ENCODE results near the gene NTM. TPM values are rescaled to one million over a fixed set of nuclear protein-coding genes. Genes with fewer than 3 reads are reported as not detected.
A peak's percentile ranks its signal among the peaks of the same experiment; 100 is the strongest.

Gene NTM
- polyA plus RNA-seq, 1 donor from 2014 or later, result 39.4 TPM

DNA sequence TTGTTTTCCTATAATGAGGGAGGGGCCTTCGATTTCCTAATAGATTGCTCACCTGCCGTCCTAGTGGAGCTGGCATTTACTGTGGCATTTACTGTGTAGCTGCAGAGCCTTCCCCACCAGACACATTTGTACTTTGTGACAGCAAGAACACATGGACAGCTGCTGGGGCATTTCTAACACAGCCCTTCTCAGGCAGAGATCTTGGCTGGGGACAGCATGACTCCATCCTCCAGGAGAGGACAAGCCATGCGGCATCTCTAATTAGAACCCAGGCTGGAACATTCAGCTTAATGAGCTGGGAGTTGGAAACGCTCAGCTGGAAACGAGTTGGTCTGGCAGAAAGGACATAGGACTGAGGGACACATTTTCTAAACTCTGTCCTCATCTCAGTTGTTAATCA lies 887.5 kb downstream of the NTM start:
- Histone ChIP-seq H3K9ac (ENCODE audit: low read length) (no peak overlapping the region), H3K27ac (ENCODE audit: low read length) (no peak overlapping the region), H3K9me3 (ENCODE audit: low read length) (no peaks in the 10 kb centered on the region), H3K27me3 (ENCODE audit: insufficient read depth, low read depth, low read length) (no peaks in the 10 kb centered on the region), H3K4me3 (ENCODE audit: low read length) (no peak overlapping the region), H3F3A (ENCODE audit: insufficient read depth, low read length, poor library complexity, severe bottlenecking) (no peaks in the 10 kb centered on the region), H2AFZ (ENCODE audit: low read depth, low read length) (no peak overlapping the region), H3K36me3 (ENCODE audit: insufficient read depth, low read length) (no peaks in the 10 kb centered on the region), H4K20me1 (ENCODE audit: insufficient read depth) (no peaks in the 10 kb centered on the region), H3K79me2 (replicated peaks; ENCODE audit: insufficient read depth, low read length) (no peaks in the 10 kb centered on the region), H3K9me2 (ENCODE audit: insufficient read depth, low read length) (no peaks in the 10 kb centered on the region), H3K4me2 (ENCODE audit: low read length) (no peak overlapping the region)
- no peak for TF ChIP-seq EZH2 (IDR thresholded peaks at IDR 0.05; ENCODE audit: borderline replicate concordance, insufficient read depth, low read length, poor library complexity, severe bottlenecking)
- no peak for TF ChIP-seq EP300 (conservative IDR thresholded peaks at IDR 0.05; ENCODE audit: poor library complexity, severe bottlenecking)
- TF ChIP-seq, protein P1, sequence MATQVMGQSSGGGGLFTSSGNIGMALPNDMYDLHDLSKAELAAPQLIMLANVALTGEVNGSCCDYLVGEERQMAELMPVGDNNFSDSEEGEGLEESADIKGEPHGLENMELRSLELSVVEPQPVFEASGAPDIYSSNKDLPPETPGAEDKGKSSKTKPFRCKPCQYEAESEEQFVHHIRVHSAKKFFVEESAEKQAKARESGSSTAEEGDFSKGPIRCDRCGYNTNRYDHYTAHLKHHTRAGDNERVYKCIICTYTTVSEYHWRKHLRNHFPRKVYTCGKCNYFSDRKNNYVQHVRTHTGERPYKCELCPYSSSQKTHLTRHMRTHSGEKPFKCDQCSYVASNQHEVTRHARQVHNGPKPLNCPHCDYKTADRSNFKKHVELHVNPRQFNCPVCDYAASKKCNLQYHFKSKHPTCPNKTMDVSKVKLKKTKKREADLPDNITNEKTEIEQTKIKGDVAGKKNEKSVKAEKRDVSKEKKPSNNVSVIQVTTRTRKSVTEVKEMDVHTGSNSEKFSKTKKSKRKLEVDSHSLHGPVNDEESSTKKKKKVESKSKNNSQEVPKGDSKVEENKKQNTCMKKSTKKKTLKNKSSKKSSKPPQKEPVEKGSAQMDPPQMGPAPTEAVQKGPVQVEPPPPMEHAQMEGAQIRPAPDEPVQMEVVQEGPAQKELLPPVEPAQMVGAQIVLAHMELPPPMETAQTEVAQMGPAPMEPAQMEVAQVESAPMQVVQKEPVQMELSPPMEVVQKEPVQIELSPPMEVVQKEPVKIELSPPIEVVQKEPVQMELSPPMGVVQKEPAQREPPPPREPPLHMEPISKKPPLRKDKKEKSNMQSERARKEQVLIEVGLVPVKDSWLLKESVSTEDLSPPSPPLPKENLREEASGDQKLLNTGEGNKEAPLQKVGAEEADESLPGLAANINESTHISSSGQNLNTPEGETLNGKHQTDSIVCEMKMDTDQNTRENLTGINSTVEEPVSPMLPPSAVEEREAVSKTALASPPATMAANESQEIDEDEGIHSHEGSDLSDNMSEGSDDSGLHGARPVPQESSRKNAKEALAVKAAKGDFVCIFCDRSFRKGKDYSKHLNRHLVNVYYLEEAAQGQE (IDR thresholded peaks at IDR 0.05; ENCODE audit: borderline replicate concordance), result no peak
- TF ChIP-seq RAD21 (conservative IDR thresholded peaks at IDR 0.05), result no peak
- no peak for TF ChIP-seq POLR2AphosphoS5 (IDR thresholded peaks at IDR 0.05)
- TF ChIP-seq MXI1 (conservative IDR thresholded peaks at IDR 0.05; ENCODE audit: poor library complexity, severe bottlenecking), result no peak
- no peak for TF ChIP-seq TAF1 (IDR thresholded peaks at IDR 0.05; ENCODE audit: low read depth)
- TF ChIP-seq, protein P2, sequence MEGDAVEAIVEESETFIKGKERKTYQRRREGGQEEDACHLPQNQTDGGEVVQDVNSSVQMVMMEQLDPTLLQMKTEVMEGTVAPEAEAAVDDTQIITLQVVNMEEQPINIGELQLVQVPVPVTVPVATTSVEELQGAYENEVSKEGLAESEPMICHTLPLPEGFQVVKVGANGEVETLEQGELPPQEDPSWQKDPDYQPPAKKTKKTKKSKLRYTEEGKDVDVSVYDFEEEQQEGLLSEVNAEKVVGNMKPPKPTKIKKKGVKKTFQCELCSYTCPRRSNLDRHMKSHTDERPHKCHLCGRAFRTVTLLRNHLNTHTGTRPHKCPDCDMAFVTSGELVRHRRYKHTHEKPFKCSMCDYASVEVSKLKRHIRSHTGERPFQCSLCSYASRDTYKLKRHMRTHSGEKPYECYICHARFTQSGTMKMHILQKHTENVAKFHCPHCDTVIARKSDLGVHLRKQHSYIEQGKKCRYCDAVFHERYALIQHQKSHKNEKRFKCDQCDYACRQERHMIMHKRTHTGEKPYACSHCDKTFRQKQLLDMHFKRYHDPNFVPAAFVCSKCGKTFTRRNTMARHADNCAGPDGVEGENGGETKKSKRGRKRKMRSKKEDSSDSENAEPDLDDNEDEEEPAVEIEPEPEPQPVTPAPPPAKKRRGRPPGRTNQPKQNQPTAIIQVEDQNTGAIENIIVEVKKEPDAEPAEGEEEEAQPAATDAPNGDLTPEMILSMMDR (IDR thresholded peaks at IDR 0.05; ENCODE audit: poor library complexity, severe bottlenecking), result no peak
- TF ChIP-seq SMC3 (conservative IDR thresholded peaks at IDR 0.05; ENCODE audit: poor library complexity), result no peak

DNA sequence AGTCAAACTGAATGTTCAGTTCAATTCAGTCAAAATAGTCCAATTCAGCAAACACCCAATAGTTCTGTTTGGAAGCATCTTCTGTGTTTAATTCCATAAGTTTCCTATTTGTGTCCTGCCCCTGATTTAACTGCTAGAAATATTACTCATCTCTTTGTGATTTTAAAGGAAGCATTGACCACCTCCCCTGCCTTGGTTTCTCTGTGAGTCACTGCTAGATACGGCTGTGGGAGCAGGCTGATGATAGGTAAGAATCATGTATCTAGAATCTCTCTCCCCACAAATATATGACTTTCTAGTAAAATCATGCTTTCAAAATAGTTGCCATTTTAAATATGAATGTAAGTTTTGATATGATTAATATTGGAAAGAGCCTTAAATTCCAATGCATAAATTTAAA lies 888.5 kb downstream of the NTM start:
- Histone ChIP-seq H3K4me2 (ENCODE audit: low read length) (no peak overlapping the region), H3K27ac (ENCODE audit: low read length) (no peak overlapping the region), H3K79me2 (replicated peaks; ENCODE audit: insufficient read depth, low read length) (no peaks in the 10 kb centered on the region), H3K36me3 (ENCODE audit: insufficient read depth, low read length) (no peaks in the 10 kb centered on the region), H3K9me2 (ENCODE audit: insufficient read depth, low read length) (no peaks in the 10 kb centered on the region), H2AFZ (ENCODE audit: low read depth, low read length) (no peak overlapping the region), H3K27me3 (ENCODE audit: insufficient read depth, low read depth, low read length) (no peaks in the 10 kb centered on the region), H3K4me3 (ENCODE audit: low read length) (no peak overlapping the region), H3F3A (ENCODE audit: insufficient read depth, low read length, poor library complexity, severe bottlenecking) (no peaks in the 10 kb centered on the region), H4K20me1 (ENCODE audit: insufficient read depth) (no peaks in the 10 kb centered on the region), H3K9me3 (ENCODE audit: low read length) (no peaks in the 10 kb centered on the region), H3K9ac (ENCODE audit: low read length) (no peak overlapping the region)
- TF ChIP-seq MXI1 (conservative IDR thresholded peaks at IDR 0.05; ENCODE audit: poor library complexity, severe bottlenecking) (no peak), EP300 (conservative IDR thresholded peaks at IDR 0.05; ENCODE audit: poor library complexity, severe bottlenecking) (peak; percentile 2)

DNA sequence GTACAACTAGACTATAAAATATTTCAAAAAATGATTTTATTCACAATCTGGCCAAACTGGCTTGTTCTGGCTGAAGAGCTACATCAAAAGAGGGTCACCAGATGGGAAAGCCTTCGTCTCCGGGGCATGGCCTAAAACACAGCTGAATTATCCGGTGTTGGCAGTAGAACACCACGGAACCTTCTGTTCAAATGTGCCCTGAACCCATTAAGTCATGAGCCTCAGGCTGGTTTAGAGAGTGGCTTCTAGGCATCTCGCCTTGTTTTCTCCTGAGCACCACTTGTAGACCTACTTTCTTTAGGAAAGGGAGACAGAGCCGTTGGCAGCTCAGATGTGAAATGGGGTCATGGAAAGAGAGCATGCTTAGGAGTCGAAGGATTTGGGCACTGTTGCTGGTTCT lies 890.2 kb downstream of the NTM start:
- Histone ChIP-seq H3K27ac (ENCODE audit: low read length) (no peak overlapping the region), H3K9me3 (ENCODE audit: low read length) (no peaks in the 10 kb centered on the region), H3F3A (ENCODE audit: insufficient read depth, low read length, poor library complexity, severe bottlenecking) (no peaks in the 10 kb centered on the region), H3K36me3 (ENCODE audit: insufficient read depth, low read length) (no peaks in the 10 kb centered on the region), H3K4me2 (ENCODE audit: low read length) (no peak overlapping the region), H3K9me2 (ENCODE audit: insufficient read depth, low read length) (no peaks in the 10 kb centered on the region), H4K20me1 (ENCODE audit: insufficient read depth) (no peaks in the 10 kb centered on the region), H3K9ac (ENCODE audit: low read length) (no peak overlapping the region), H3K4me3 (ENCODE audit: low read length) (no peak overlapping the region), H3K79me2 (replicated peaks; ENCODE audit: insufficient read depth, low read length) (no peaks in the 10 kb centered on the region), H3K27me3 (ENCODE audit: insufficient read depth, low read depth, low read length) (no peaks in the 10 kb centered on the region), H2AFZ (ENCODE audit: low read depth, low read length) (no peak overlapping the region)
- TF ChIP-seq, protein P1 (IDR thresholded peaks at IDR 0.05; ENCODE audit: borderline replicate concordance), result no peak
- TF ChIP-seq TAF1 (IDR thresholded peaks at IDR 0.05; ENCODE audit: low read depth), result no peak
- no peak for TF ChIP-seq RAD21 (conservative IDR thresholded peaks at IDR 0.05)
- TF ChIP-seq, protein P2 (IDR thresholded peaks at IDR 0.05; ENCODE audit: poor library complexity, severe bottlenecking), result no peak
- no peak for TF ChIP-seq POLR2AphosphoS5 (IDR thresholded peaks at IDR 0.05)
- no peak for TF ChIP-seq MXI1 (conservative IDR thresholded peaks at IDR 0.05; ENCODE audit: poor library complexity, severe bottlenecking)
- TF ChIP-seq EZH2 (IDR thresholded peaks at IDR 0.05; ENCODE audit: borderline replicate concordance, insufficient read depth, low read length, poor library complexity, severe bottlenecking), result no peak

Data from neural cell (in vitro differentiated cells).